GM19238 (cell line): ENCODE results near the gene KRTAP24-1.

Experiments used
- DNase-seq: peaks from one replicate; pipeline ENCODE4 v3.0.0; 2011; ENCODE audit warnings: low spot score; ENCODE audit not compliant: insufficient read length

KRTAP24-1 gene, protein sequence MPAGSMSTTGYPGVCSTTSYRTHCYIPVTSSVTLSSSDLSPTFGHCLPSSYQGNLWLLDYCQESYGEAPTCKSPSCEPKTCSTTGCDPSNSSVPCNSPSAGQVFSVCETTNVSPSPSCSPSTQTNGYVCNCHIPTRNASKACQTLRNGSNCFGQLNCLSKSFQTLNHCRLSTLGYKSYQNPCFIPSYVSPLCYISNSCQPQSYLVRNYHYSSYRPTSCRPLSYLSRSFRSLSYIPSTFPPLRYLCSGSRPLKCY

DNA sequence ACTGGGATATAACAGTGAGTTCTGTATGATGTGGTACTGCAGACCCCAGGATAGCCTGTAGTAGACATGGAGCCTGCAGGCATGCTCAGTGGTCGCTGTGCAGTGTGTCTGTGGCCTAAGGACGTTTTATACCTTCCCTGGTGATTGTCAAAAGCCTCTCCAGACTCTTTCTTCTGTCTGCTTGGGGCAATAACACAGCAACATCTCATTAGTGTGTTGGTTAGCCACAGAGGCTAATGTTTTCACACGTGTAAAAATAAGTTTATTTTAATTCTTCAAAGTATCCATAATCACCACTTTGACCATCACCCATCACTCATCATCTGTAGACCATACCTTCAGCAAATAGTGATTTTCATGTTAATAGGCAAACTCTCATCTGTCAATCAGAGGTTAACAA, at the start of gene KRTAP24-1:
Gene KRTAP24-1 (minus strand): TSS at position 101 of the 400 bp plus-strand sequence. CDS start 18 bp downstream, at position 83.
- no peak for DNase-seq

DNA sequence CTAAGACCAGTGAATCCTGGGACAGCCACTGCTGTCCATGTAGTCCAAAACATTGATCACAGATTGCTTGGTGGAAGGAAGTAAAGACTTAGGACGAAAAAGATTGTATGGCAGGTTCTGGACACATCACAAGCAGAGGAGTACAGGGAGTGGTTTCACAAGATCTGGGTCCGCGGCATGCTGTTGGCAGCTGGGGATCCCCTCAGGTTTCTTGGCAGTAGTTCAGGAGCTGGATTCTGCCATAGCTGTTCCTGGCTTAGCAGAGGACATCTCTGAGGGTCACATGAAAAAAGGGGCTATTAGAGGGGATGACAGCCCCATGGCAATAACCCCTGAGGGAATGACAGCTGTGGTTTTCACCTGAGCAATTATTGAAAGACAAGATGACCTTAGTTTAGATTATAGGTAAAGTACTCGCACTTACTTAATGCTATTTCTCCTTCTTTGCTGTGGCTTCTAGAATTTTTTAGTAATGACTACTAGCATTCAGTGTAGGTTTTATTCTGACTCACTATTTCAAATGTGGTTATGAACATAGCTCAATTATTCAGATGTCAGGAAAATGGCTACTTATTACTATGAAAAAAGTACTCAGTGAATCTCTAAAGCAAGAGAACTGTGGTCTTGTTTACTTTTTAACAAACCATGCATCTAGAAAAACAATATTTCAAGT, 46.6 kb upstream of the KRTAP24-1 start:
- no peak for DNase-seq

DNA sequence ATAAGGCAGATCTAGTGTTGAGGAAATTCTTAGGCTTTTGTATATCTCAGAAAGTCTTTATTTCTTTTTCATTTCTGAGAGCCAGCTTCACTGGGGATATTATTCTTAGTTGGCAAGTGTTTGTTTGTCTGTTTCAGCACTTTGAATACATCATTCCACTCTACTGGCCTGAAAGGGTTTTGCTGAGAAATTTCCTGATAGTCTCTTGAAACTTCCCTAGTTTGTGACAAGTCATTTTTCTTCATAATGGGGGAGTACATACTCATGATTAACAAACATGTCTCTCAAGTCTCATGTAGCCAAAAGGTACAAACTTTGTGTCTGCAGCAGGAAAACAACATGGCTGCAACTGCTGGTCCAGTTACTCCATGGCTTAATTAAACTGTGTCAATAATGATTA, 43.6 kb upstream of the KRTAP24-1 start:
- no peak for DNase-seq

DNA sequence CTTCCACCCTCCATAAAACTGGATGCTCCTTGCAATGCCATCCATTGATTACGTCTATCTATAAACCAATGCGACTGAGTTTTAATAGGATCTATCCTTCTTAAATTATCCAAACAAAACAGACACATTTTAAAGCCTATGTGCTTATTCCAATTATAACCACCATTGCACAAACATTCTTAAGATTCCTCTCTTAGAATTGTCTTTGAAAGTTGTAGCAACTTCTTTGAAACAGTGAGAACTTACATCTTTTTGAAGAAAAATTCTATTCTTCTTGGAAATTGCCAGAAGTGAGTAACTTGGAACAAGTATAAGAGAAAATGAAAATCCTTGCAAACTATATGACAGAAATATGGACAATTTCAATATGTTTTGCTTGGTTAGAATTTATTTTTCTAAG, 37.5 kb upstream of the KRTAP24-1 start, which contains the start of gene KRTAP26-1:
Gene KRTAP26-1 (minus strand): TSS at position 101 of the 400 bp plus-strand sequence. CDS start 280 bp downstream, outside the sequence.
- no peak for DNase-seq

DNA sequence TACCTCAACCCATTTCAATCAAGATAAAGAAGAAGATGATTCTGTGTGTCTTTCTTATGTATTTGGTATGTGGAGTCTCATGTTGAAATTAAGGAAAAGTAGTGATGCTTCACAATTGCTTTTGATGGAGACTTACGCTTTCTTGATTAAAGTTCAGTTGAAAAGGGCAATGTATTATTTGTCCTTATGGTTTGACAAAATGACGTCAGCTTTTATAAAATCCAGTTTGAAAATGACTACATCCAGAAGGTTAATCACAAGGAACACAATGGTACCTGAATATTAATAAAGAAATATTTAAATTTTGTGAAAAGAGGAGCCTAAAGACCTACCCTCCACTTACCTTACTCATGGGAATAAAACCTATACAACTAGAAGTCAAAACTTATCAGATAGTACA, 33.0 kb upstream of the KRTAP24-1 start:
- DNase-seq, result no peak

DNA sequence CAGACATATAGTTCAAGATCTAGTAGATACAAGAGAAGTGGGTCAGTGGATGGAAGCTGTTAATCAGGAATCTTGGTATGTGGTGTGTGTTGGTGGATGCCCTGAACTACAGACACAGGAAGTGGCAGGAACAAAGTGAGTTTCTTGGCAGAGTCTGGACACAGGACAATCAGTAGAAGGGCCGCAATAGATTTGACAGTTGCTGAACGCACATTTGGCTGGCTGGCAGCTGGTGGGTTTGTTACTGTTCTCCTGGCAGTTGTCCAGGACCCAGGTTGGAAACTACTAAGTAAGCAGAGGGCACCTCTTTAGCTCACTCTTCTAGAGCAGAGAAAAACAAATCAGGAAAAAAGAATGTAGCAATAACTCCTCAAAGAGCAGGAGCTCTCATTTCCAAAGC, 24.1 kb upstream of the KRTAP24-1 start:
- no peak for DNase-seq

DNA sequence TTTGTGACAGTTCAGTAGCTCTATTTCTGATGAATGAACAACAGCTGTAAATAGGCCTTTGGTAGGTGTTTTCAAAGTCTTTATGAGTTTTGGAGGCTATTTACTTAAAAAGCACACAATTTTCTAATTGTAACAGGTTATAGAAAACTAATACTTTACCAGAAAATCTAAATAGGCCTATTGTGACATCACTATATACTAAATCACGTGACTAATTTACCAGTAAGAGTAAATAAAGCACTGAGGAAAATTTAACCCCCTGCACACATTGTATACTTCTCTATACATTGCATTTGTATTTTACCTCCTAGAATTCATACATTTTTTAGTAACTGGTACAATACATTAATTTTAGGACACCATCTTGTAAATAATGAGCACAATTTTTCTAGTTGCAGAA, 22.4 kb upstream of the KRTAP24-1 start:
- no peak for DNase-seq

DNA sequence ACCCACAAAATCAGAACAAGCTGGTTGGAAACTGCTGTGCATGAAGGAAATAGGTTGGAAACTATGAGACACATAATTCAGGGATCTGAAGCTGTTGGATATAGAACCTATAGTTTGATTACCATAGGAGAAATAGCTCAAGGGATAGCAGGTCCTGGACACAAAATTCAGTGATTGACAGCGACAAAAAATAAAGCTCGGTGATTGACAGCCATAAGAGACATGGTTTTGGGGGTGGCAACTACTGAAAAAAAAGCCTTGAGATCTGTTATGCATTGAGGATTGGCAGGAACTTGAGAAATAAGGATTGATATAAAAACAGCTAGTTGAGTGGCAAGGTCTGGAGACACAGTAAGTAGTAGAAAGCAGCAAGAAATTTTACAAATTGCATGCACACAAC, 6.5 kb upstream of the KRTAP24-1 start, which contains the start of gene KRTAP25-1:
Gene KRTAP25-1 (minus strand): TSS at position 300 of the 400 bp plus-strand sequence. CDS start 24 bp downstream, at position 276.
- DNase-seq, result no peak

DNA sequence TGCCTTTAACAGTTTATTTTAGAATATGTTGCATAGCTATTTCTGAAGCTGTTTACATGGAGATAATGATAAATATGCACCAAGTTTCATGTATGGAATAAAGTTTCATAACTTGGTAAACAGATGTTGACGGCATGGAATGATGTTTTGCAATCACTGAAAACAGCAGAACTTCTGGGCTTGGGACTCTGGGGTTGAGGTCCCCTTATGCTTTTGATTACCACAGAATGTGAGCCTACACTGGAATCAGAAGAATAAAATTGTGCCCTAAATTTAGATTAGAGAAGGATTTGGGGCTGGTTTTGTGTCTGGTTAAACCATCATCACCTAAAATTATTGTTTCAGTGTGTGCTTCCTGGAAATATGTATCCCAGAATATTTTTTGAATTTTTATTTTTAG, 11.1 kb downstream of the KRTAP24-1 start:
- DNase-seq, result no peak

DNA sequence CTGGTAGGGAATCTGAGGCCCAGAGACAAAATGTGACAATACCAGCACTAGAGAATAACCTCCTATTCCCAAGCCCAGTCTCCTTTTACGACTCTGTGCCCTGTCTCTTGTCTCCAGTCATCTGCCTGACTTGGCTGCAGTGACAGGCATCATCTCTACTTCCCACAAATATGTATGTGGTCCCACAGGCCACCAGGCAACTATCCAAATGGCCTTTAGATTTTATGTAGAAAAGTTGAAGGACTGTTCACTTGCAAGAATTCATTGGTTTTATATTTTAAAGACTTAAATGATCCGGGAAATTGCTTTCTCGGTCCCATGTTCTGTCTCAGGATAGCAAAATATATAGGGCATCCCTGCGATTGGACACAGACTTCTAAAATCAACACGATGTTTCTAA, 11.6 kb downstream of the KRTAP24-1 start:
- DNase-seq, result no peak

DNA sequence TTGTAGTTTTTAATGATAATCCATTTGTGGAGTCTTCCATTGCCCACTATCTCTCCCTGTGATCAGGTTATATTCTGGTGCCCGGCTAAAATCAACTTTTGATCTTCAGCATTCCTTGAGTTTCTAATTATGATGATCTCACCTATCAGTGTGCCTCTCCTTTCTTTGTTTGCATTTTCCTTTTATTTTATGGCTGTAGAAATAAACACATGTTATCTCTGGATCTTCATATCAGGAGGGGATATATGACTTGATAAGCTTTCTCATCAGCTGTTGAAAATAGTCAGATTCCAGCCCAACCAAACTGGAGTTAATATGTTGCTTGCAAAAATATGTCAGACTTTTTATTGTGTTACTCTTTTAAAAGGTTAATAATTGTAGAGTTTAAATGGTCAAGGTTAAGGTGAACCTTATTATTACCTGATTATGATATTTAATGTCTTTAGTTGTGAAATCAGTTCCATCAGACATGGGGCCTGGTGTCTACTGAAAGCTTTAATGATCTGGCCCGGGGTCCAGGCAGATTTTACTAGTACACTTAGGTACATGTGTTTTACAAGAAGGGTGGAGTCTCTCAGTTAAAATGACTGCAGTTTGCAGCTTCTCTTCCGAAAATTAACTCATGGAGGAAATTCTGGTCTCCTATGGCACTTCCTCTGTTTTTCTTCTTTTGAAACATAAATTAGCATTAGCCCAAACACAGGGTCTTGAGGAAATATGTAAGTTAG, 12.8 kb downstream of the KRTAP24-1 start:
- no peak for DNase-seq

DNA sequence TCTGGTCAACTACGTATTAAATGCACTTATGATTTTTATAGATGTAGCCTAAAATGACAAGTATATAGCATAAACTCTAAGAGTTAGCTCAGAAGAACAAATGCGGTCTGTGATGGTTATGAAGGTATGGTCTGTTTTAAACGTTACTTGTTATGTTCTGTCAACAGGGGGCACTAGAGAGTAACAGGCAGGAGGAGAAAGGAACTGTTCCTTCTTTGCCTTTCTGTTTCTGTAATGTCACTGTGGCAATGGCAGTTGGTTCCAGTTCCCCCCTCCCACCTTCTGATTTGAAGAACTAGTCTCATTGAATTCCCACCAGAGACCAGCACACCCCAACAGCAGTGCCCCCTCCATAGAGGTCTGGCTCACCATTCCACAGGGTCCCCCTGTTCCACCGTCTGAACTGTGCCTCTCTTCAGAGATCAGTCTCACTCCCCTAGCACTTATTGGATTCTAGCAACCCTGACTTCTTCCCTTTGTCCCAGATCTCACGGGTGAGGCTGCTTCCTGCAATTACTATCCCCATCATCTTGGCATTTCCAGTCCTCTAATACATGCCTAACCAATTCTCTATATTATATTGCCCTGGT, 14.0 kb downstream of the KRTAP24-1 start:
- DNase-seq, result no peak

DNA sequence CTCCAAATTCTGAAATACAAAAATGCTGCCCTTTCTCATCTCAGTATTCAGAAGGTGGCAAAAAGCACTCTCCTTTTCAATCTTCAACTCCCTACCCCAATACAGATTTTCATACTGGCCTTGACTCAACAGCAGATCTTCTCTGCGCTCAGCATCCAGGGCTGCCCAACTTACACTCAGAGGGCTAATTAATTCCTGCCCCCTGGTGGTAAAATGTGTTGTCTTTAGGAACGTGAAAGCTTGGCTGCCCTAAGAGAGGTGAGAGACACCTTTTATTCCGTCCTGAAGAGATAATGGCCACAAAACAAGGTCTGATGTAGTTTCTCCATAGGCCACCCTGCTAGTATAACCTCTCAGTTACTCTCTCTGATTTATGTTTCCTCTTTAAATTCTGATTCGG, 25.0 kb downstream of the KRTAP24-1 start:
- no peak for DNase-seq

DNA sequence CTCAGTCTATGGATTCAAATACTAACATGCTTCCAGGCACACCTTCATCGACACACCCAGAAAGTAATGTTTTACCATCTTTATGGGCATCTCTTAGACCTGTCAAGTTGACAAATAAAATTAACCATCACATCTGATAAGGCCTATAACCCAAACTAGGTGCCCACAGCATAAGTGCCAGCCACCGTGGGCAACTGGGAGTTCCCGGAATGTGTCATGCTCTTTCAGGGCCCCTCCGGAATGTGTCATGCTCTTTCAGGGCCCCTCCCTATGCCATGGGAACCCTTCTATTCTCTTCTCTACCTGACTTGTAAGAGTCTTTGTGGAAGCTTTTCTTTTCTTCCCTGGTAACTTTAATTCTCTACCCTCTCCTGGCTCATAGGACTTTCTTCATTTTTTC, 26.6 kb downstream of the KRTAP24-1 start:
- DNase-seq, result no peak

DNA sequence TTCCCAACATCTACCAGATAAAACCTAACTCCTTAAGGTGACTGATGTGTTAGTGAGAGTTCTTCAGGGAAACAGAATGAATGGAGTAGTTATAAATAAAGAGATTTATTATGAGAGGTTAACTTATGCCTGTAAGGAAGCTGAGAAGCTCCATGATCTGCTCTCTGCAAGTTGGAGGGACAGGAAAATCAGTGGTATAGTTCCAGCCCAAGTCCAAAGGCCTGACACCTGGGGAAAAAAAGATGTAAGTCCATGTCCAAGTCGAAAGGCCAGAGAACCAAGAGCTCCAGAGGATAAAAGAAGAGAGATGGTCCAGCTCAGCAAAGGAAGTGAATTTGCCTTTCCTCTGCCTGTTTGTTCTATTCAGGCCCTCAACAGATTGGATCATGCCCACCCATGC, 27.1 kb downstream of the KRTAP24-1 start:
- no peak for DNase-seq

DNA sequence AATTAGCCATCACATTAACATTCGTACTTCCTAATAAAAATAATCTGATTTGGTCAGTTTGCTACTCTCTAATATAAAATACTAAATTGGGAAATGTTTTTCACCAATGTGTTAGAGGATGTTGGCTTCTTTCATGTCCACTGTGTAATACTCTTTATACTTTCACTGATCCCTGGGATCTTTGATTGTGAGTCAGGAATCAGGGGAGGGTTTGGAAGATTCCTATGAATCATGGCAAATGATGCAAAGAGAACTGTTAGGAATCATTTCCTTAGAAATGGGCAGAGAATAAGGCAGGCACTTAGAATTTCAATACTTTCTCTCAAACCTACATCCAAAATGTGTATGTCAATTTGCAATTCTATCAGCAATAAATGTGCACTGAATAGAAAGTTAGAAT, 31.0 kb downstream of the KRTAP24-1 start:
- DNase-seq, result no peak

DNA sequence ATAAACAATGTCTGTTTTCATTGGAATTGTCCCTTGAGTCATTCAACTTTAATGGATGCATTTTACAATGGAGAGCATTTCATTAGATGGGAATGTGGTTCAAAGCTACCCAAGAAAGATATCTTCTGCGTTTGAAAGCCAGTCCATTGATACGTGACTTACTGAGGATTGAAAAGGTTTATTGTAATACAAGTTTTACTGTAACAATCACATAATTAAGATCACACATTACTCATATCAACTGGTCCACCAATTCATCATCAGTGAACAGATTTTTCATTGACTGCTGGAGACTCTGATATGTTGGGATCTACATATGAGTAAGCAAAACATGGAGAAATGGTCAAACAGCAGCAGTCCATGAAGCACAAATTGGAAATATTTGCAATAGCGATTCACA, 32.8 kb downstream of the KRTAP24-1 start:
- DNase-seq, result no peak

DNA sequence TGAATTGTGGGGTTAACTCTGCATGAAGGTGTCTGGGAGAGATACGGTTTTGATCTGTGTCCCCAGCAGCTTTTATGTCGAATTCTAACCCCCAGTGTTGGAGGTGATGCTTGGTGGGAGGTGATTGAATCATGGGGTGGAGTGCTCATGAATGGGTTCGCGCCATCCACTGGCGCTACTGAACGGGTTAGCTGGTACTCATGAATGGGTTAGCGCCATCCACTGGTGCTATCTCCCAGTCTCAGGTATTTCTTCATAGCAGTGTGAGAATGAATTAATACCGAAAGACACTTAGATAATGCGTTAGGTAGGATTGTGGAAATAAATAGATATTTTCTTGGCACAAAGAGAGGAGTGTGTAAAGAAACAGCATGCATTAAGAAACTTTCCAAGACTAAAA, 33.9 kb downstream of the KRTAP24-1 start:
- no peak for DNase-seq

DNA sequence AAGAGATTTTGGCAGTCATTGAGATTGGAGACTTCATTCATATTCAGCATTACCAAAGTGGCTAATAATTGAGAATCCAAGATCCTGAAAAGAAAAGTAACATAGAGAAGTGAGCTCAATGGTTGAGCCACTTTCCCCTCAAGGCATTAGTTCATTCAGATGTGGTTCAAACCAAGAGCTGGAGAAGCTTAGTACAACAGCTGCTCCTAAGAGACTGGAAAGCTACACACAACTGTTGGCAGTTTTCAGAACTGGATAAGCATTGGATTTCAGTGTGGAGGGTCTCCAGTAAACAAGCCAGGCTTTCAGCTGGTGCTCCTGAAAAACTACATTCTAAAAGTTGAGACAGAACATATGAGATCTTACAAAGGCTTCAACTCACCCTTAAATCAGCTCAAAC, 37.7 kb downstream of the KRTAP24-1 start:
- no peak for DNase-seq

DNA sequence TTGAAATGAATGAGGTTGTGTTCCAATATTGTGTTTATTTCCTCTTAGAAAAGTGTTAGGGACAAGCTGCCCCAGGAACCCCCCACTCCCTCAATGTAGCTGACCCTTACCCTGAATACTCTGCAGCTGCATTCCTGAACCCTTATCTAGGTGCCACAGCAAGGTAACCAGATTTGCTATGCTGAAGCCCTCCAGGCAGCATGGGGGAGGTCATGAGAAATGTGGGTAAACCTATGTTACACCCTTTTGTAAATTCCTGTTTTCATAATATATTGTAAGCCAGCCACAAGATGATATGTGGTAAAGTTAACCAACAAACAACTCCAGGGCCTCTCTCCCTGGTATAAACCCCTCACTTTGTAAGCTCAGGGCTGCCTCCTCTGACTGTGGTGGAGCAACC, 39.1 kb downstream of the KRTAP24-1 start:
- no peak for DNase-seq

DNA sequence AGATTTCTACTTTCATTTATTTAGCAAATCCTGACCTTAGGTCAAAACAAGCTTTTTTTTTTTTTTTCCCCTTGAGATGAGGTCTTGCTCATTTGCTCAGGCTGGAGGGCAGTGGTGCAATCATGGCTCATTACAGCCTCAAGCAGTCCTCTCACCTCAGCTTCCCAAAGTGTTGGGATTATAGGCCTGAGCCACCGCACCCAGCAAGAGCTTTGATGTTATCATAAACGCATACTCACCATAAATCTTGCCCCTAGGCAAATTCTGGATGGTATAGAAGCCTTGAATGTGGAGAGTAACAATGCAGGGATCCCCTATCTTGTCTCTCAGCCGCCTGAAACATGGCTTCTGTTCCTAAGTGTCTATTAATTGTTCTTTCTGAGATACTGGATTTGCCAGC, 42.1 kb downstream of the KRTAP24-1 start:
- DNase-seq, result no peak

DNA sequence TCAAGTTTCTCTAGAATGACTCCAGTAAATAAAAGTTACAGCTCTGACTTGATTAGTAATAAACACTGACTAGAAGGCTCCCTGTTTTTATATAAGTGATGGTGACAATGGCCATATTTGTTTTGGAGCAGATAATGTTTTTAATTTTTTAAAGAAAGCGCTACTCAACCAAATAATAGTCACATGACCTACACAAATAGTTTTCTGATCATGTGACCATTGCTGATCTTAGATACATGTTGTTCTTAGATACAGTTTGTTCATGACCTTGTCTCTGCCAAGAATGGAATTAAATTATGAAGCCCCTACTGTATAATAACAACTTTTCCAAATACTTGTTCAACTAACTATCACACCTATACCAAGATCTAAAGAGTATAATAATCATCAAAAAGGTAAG, 44.6 kb downstream of the KRTAP24-1 start:
- no peak for DNase-seq
